ENCODE results near the gene ALG14.

ALG14 gene

GRCh38 chr1:94935034-94935433 is 137.7 kb downstream of the ALG14 start:
- no peak overlapping the region for H3K4me3 ChIP-seq (ENCODE audit: low read depth, low read length)

- no peak overlapping the region for H3K4me3 ChIP-seq (ENCODE audit: low read depth, low read length)
Observed at GRCh38 chr1:94934551-94934950, 138.2 kb downstream of the ALG14 start.

GRCh38 chr1:94931254-94931841 is 141.4 kb downstream of the ALG14 start:
- no peak overlapping the region for H3K4me3 ChIP-seq (ENCODE audit: low read depth, low read length)

GRCh38 chr1:94929351-94930217 is 143.2 kb downstream of the ALG14 start:
- H3K4me3 ChIP-seq (ENCODE audit: low read depth, low read length): no peak overlapping the region

- peak overlapping the region; percentile 17 for H3K4me3 ChIP-seq (ENCODE audit: low read depth, low read length)
Observed at GRCh38 chr1:94928293-94928939, 144.3 kb downstream of the ALG14 start.

GRCh38 chr1:94927405-94928175 is 145.2 kb downstream of the ALG14 start:
- peak overlapping the region; percentile 51 for H3K4me3 ChIP-seq (ENCODE audit: low read depth, low read length)

- H3K4me3 ChIP-seq (ENCODE audit: low read depth, low read length): peak within 1 kb of the TSS; percentile 92
Observed at GRCh38 chr1:94926915-94927404, 145.8 kb downstream of the ALG14 start, which contains the start of gene CNN3. TSS of gene CNN3 (minus strand) at chr1:94927110. CDS start at chr1:94926894, 216 bp downstream.

- H3K4me3 ChIP-seq (ENCODE audit: low read depth, low read length): peak overlapping the region; percentile 92
Observed at GRCh38 chr1:94926126-94926914, 146.4 kb downstream of the ALG14 start.

- peak overlapping the region; percentile 92 for H3K4me3 ChIP-seq (ENCODE audit: low read depth, low read length)
Observed at GRCh38 chr1:94925561-94926125, 147.1 kb downstream of the ALG14 start.

- peak overlapping the region; percentile 92 for H3K4me3 ChIP-seq (ENCODE audit: low read depth, low read length)
Observed at GRCh38 chr1:94925004-94925403, 147.7 kb downstream of the ALG14 start.
